H9 (cell line): ENCODE measurements around the gene INPP5A. TPM values are rescaled to one million over a fixed set of nuclear protein-coding genes. Genes with fewer than 3 reads are reported as not detected.

ENCODE experiments used
- DNase-seq: peaks from one replicate; pipeline ENCODE4 v3.0.0-alpha.2; 2017
- H2AFZ ChIP-seq: one replicate; pipeline ENCODE4 v1.6.1; 2013; ENCODE audit warnings: mild to moderate bottlenecking, low read length, control low read depth, moderate library complexity
- H2AK5ac ChIP-seq: 2 replicates; pipeline ENCODE4 v1.6.1; 2013; ENCODE audit warnings: low read length, control low read depth, mixed read lengths; ENCODE audit not compliant: insufficient read length
- H2BK120ac ChIP-seq: one replicate; pipeline ENCODE4 v1.6.1; 2013; ENCODE audit warnings: low read depth, mild to moderate bottlenecking, low read length, control low read depth, inconsistent platforms; ENCODE audit not compliant: poor library complexity, severe bottlenecking
- H2BK12ac ChIP-seq: 2 replicates; pipeline ENCODE4 v1.6.1; 2013; ENCODE audit warnings: low read length, control low read depth, mixed read lengths, low read depth; ENCODE audit not compliant: insufficient read length
- H2BK15ac ChIP-seq: 2 replicates; pipeline ENCODE4 v1.6.1; 2013; ENCODE audit warnings: low read depth, low read length, control low read depth
- H2BK20ac ChIP-seq: one replicate; pipeline ENCODE4 v1.6.1; 2013; ENCODE audit warnings: low read depth, mild to moderate bottlenecking, low read length, control low read depth, inconsistent platforms; ENCODE audit not compliant: poor library complexity, severe bottlenecking
- H2BK5ac ChIP-seq: 2 replicates; pipeline ENCODE4 v1.6.1; 2013; ENCODE audit warnings: low read length, control low read depth, mixed read lengths; ENCODE audit not compliant: insufficient read length
- H3K14ac ChIP-seq: 2 replicates; pipeline ENCODE4 v1.6.1; 2013; ENCODE audit warnings: low read length, control low read depth; ENCODE audit not compliant: insufficient read depth
- H3K18ac ChIP-seq: 2 replicates; pipeline ENCODE4 v1.6.1; 2013; ENCODE audit warnings: low read depth, mild to moderate bottlenecking, mixed read lengths, low read length, control low read depth; ENCODE audit not compliant: insufficient read length
- H3K23ac ChIP-seq: 2 replicates; pipeline ENCODE4 v1.6.1; 2013; ENCODE audit warnings: low read length, control low read depth, mixed read lengths, low read depth; ENCODE audit not compliant: insufficient read length
- H3K23me2 ChIP-seq: 2 replicates; pipeline ENCODE4 v1.6.1; 2013; ENCODE audit warnings: low read depth, mild to moderate bottlenecking, mixed read lengths, low read length, control low read depth; ENCODE audit not compliant: insufficient read length, poor library complexity, severe bottlenecking
- H3K27ac ChIP-seq: 2 replicates; pipeline ENCODE4 v1.5.1; 2013; ENCODE audit warnings: low read length, control low read depth, mixed read lengths, low read depth; ENCODE audit not compliant: insufficient read length
- H3K27me3 ChIP-seq: 2 replicates; pipeline ENCODE4 v1.6.1; 2013; ENCODE audit warnings: low read length, control low read depth, inconsistent platforms; ENCODE audit not compliant: insufficient read depth
- H3K4ac ChIP-seq: 2 replicates; pipeline ENCODE4 v1.6.1; 2013; ENCODE audit warnings: low read depth, mild to moderate bottlenecking, control low read depth, inconsistent platforms, low read length, moderate library complexity
- H3K4me1 ChIP-seq: 2 replicates; pipeline ENCODE4 v1.6.1; 2013; ENCODE audit warnings: low read length, control low read depth, inconsistent platforms; ENCODE audit not compliant: insufficient read depth
- H3K4me2 ChIP-seq: 2 replicates; pipeline ENCODE4 v1.6.1; 2013; ENCODE audit warnings: low read length, control low read depth, mixed read lengths; ENCODE audit not compliant: insufficient read length, insufficient read depth
- H3K56ac ChIP-seq: 2 replicates; pipeline ENCODE4 v1.6.1; 2013; ENCODE audit warnings: low read depth, mild to moderate bottlenecking, mixed read lengths, low read length, control low read depth; ENCODE audit not compliant: insufficient read length
- H3K79me1 ChIP-seq: 2 replicates; pipeline ENCODE4 v1.6.1; 2013; ENCODE audit warnings: low read depth, mild to moderate bottlenecking, moderate library complexity, low read length, control low read depth, inconsistent platforms; ENCODE audit not compliant: insufficient read depth, poor library complexity, severe bottlenecking
- H3K79me2 ChIP-seq: 2 replicates; pipeline ENCODE4 v1.6.1; 2013; ENCODE audit warnings: low read length, control low read depth, inconsistent platforms; ENCODE audit not compliant: insufficient read depth
- H3K9ac ChIP-seq: 2 replicates; pipeline ENCODE4 v1.6.1; 2013; ENCODE audit warnings: low read length, control low read depth, mixed read lengths; ENCODE audit not compliant: insufficient read length; ENCODE audit errors: extremely low read depth
- H3K9me3 ChIP-seq: one replicate; pipeline ENCODE4 v1.6.1; 2013; ENCODE audit warnings: low read depth, low read length, inconsistent platforms; ENCODE audit not compliant: control insufficient read depth
- H3T11ph ChIP-seq: one replicate; pipeline ENCODE4 v1.6.1; 2013; ENCODE audit warnings: mild to moderate bottlenecking, low read length, control low read depth, inconsistent platforms
- H4K20me1 ChIP-seq: one replicate; pipeline ENCODE4 v1.6.1; 2013; ENCODE audit not compliant: control insufficient read depth, insufficient read length, insufficient read depth
- H4K5ac ChIP-seq: 2 replicates; pipeline ENCODE4 v1.6.1; 2013; ENCODE audit warnings: low read depth, mild to moderate bottlenecking, mixed read lengths, low read length, control low read depth; ENCODE audit not compliant: insufficient read length
- H4K8ac ChIP-seq: replicated peaks from 2 replicates; pipeline ENCODE4 v1.6.1; 2013; ENCODE audit warnings: low read length, control low read depth, mixed read lengths, low read depth; ENCODE audit not compliant: insufficient read length
- H4K91ac ChIP-seq: 2 replicates; pipeline ENCODE4 v1.6.1; 2013; ENCODE audit warnings: low read depth, mild to moderate bottlenecking, moderate library complexity, mixed read lengths, low read length, control low read depth; ENCODE audit not compliant: insufficient read length
- H3K27ac Mint-ChIP-seq, 3 experiments: 2 replicates in 2 of 3; 3 replicates in 1 of 3; pipeline ENCODE4 v1.8.0; 2020 to 2021; ENCODE audit warnings: mixed read lengths in 3 of 3, mild to moderate bottlenecking in 1 of 3, moderate library complexity in 1 of 3
- H3K27me3 Mint-ChIP-seq: 2 replicates; pipeline ENCODE4 v1.8.0; 2021; ENCODE audit warnings: low read depth, mild to moderate bottlenecking, moderate library complexity, mixed read lengths
- H3K36me3 Mint-ChIP-seq, 3 experiments: 2 replicates in 2 of 3; 3 replicates in 1 of 3; pipeline ENCODE4 v1.8.0; 2020 to 2021; ENCODE audit warnings: low read depth in 3 of 3, mixed read lengths in 3 of 3; ENCODE audit not compliant: insufficient read depth in 1 of 3
- H3K4me1 Mint-ChIP-seq, 2 experiments: 2 replicates each; pipeline ENCODE4 v1.8.0; 2020; ENCODE audit warnings: mixed read lengths in 2 of 2
- H3K4me3 Mint-ChIP-seq, 2 experiments: 2 replicates in 1 of 2; 3 replicates in 1 of 2; pipeline ENCODE4 v1.8.0; 2020 to 2021; ENCODE audit warnings: mild to moderate bottlenecking in 2 of 2, mixed read lengths in 2 of 2, moderate library complexity in 1 of 2
- H3K9me3 Mint-ChIP-seq, 2 experiments: 2 replicates in 1 of 2; 3 replicates in 1 of 2; pipeline ENCODE4 v1.8.0; 2020; ENCODE audit warnings: mild to moderate bottlenecking in 2 of 2, mixed read lengths in 2 of 2, moderate library complexity in 1 of 2
- WGBS: extraction: QIAGEN DNeasy Blood & Tissue Kit; methylation state at CpG from one replicate; pipeline ENCODE4 v1.1.7; 2013; ENCODE audit warnings: missing lambda C conversion rate, low lambda C conversion rate, mixed read lengths; ENCODE audit not compliant: insufficient read length; ENCODE audit errors: extremely low coverage; 5-methylcytosine and 5-hydroxymethylcytosine counted together
- total RNA-seq: library from RNA; stranded (reverse); gene quantifications from 2 replicates; pipeline ENCODE4 v1.2.1, GENCODE V29; 2021
- TF ChIP-seq, protein P1 (sequence below): fragments of 200-600 bp; sonication (generic); conservative IDR thresholded peaks from 3 replicates; pipeline ENCODE4 v1.8.0; 2021; ENCODE audit warnings: antibody characterized with exemption, mild to moderate bottlenecking

The INPP5A gene
- total RNA-seq, 1 experiment from 2014 or later: 17.7 TPM

DNA sequence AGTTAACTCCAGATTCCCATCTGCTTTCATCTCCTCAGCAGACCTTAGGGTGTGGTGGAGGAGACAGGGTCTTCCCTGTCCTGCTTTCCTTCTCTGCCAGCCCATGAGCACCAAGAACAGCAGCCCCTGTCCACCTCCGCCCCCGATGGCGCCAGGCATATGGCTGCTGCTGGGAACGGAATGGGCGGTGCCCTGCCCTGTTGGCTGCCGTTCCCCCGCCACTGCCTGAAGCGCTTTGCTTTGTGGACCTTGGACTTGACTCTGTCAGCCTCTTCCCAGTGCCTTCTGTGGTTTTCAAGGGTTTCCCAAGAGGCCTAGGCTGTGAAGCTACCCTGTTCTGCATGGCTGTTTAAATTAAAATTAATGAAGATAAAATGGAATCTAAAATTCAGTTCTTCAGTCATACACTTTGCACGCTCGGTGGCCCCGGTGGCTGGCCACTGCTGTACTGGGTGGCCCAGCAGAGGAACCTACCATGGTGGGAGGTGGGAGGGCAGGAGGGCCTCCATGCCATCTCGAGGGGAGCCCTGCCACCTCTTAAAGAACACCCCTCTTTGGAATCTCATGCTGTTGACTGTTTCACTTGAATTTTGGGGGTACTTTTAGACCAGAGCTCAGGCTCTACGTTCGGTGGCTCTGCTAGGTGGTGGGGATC, 169.7 kb downstream of the INPP5A start:
- H3K4me1 ChIP-seq: no peaks in the 10 kb centered on the region
- H3K79me1 ChIP-seq: no peaks in the 10 kb centered on the region
- peak; percentile 4 for DNase-seq
- H3K4me1 Mint-ChIP-seq: peaks cover 3% of the 10 kb centered on the region in 2 experiments; a peak in 3 of 4 replicates
- no peaks in the 10 kb centered on the region for H3K79me2 ChIP-seq
- no peak overlapping the region for H4K8ac ChIP-seq
- no peak overlapping the region for H4K91ac ChIP-seq
- no peak overlapping the region for H2BK120ac ChIP-seq
- no peaks in the 10 kb centered on the region for H3K23me2 ChIP-seq
- TF ChIP-seq, protein P1, sequence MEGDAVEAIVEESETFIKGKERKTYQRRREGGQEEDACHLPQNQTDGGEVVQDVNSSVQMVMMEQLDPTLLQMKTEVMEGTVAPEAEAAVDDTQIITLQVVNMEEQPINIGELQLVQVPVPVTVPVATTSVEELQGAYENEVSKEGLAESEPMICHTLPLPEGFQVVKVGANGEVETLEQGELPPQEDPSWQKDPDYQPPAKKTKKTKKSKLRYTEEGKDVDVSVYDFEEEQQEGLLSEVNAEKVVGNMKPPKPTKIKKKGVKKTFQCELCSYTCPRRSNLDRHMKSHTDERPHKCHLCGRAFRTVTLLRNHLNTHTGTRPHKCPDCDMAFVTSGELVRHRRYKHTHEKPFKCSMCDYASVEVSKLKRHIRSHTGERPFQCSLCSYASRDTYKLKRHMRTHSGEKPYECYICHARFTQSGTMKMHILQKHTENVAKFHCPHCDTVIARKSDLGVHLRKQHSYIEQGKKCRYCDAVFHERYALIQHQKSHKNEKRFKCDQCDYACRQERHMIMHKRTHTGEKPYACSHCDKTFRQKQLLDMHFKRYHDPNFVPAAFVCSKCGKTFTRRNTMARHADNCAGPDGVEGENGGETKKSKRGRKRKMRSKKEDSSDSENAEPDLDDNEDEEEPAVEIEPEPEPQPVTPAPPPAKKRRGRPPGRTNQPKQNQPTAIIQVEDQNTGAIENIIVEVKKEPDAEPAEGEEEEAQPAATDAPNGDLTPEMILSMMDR: no peak
- H3K18ac ChIP-seq: no peak overlapping the region
- H3K9ac ChIP-seq: no peak overlapping the region
- no peaks in the 10 kb centered on the region for H3K27me3 ChIP-seq
- no peak overlapping the region for H3K27ac ChIP-seq
- H3K9me3 Mint-ChIP-seq: peaks cover 22 to 27% of the 10 kb centered on the region in 2 experiments
- H3K27ac Mint-ChIP-seq: no peak overlapping the region
- no peak overlapping the region for H2AFZ ChIP-seq
- no peak overlapping the region for H3T11ph ChIP-seq
- no peak overlapping the region for H3K4ac ChIP-seq
- H3K9me3 ChIP-seq: no peaks in the 10 kb centered on the region
- no peak overlapping the region for H3K4me3 Mint-ChIP-seq
- no peak overlapping the region for H3K56ac ChIP-seq
- no peaks in the 10 kb centered on the region for H4K20me1 ChIP-seq
- no peak overlapping the region for H3K4me2 ChIP-seq
- no peak overlapping the region for H2AK5ac ChIP-seq
- no peaks in the 10 kb centered on the region; the same call in 1 of the 2 replicates for H3K27me3 Mint-ChIP-seq
- no CpG with 5 or more reads among the region's 14 CpGs for WGBS
- H2BK12ac ChIP-seq: no peak overlapping the region
- no peak overlapping the region for H4K5ac ChIP-seq
- no peak overlapping the region for H2BK20ac ChIP-seq
- no peak overlapping the region for H3K14ac ChIP-seq
- H3K23ac ChIP-seq: no peak overlapping the region
- no peak overlapping the region for H2BK5ac ChIP-seq
- no peak overlapping the region for H2BK15ac ChIP-seq
- H3K36me3 Mint-ChIP-seq: peaks cover 21 to 40% (median 22%) of the 10 kb centered on the region in 3 experiments
